ENCODE measurements around the gene MGME1. TPM values are rescaled to one million over a fixed set of nuclear protein-coding genes. Genes with fewer than 3 reads are reported as not detected.
A peak's percentile ranks its signal among the peaks of the same experiment; 100 is the strongest.

Gene MGME1
- total RNA-seq, 1 experiment from 2014 or later = 42.8 TPM

GRCh38 chr20:17925141-17925939 lies 43.5 kb upstream of the MGME1 start:
- H2AFZ ChIP-seq = no peak overlapping the region
- H3K4me3 ChIP-seq = no peak overlapping the region
- H4K20me1 ChIP-seq (ENCODE audit: insufficient read depth) = no peaks in the 10 kb centered on the region
- intact Hi-C loops (cut with micrococcal nuclease; ENCODE audit: unreplicated experiment) = no loop called here
- no TSS peak for BruUV-seq (replicated peaks)
- H3K4me1 ChIP-seq (replicated peaks; ENCODE audit: insufficient read depth) = no peaks in the 10 kb centered on the region
- no peak overlapping the region for H3K27ac ChIP-seq
- H3K9me2 ChIP-seq (ENCODE audit: insufficient read depth) = no peaks in the 10 kb centered on the region
- DNase-seq = no peak
- H3K79me2 ChIP-seq (ENCODE audit: low read depth) = no peaks in the 10 kb centered on the region
- no peaks in the 10 kb centered on the region for H3K9me3 ChIP-seq (ENCODE audit: insufficient read depth, low read depth)
- ChIA-PET CTCF (no interaction called here), POLR2A (ENCODE audit: unreplicated experiment) (no interaction called here)
- TF ChIP-seq, protein P1, sequence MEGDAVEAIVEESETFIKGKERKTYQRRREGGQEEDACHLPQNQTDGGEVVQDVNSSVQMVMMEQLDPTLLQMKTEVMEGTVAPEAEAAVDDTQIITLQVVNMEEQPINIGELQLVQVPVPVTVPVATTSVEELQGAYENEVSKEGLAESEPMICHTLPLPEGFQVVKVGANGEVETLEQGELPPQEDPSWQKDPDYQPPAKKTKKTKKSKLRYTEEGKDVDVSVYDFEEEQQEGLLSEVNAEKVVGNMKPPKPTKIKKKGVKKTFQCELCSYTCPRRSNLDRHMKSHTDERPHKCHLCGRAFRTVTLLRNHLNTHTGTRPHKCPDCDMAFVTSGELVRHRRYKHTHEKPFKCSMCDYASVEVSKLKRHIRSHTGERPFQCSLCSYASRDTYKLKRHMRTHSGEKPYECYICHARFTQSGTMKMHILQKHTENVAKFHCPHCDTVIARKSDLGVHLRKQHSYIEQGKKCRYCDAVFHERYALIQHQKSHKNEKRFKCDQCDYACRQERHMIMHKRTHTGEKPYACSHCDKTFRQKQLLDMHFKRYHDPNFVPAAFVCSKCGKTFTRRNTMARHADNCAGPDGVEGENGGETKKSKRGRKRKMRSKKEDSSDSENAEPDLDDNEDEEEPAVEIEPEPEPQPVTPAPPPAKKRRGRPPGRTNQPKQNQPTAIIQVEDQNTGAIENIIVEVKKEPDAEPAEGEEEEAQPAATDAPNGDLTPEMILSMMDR (conservative IDR thresholded peaks at IDR 0.05) = no peak
- no peak for TF ChIP-seq EZH2 (IDR thresholded peaks at IDR 0.05; ENCODE audit: low read depth)
- H3F3A ChIP-seq (ENCODE audit: insufficient read depth, low read depth) = no peaks in the 10 kb centered on the region; the same call in 1 of the 2 replicates
- no peak overlapping the region for H3K4me2 ChIP-seq
- H3K36me3 ChIP-seq (ENCODE audit: low read depth) = no peaks in the 10 kb centered on the region
- H3K27me3 ChIP-seq (ENCODE audit: insufficient read depth, low read depth) = no peaks in the 10 kb centered on the region

- BruUV-seq (replicated peaks) = no TSS peak
- intact Hi-C loops (cut with micrococcal nuclease; ENCODE audit: unreplicated experiment) = no loop called here
- Histone ChIP-seq H3K4me2 (no peak overlapping the region), H3K79me2 (ENCODE audit: low read depth) (no peaks in the 10 kb centered on the region), H3K27ac (no peak overlapping the region), H3K36me3 (ENCODE audit: low read depth) (no peaks in the 10 kb centered on the region), H3F3A (ENCODE audit: insufficient read depth, low read depth) (no peaks in the 10 kb centered on the region; the same call in 1 of the 2 replicates), H3K9me2 (ENCODE audit: insufficient read depth) (no peaks in the 10 kb centered on the region), H4K20me1 (ENCODE audit: insufficient read depth) (no peaks in the 10 kb centered on the region), H3K4me3 (no peak overlapping the region), H2AFZ (no peak overlapping the region), H3K27me3 (ENCODE audit: insufficient read depth, low read depth) (no peaks in the 10 kb centered on the region), H3K9me3 (ENCODE audit: insufficient read depth, low read depth) (no peaks in the 10 kb centered on the region), H3K4me1 (replicated peaks; ENCODE audit: insufficient read depth) (no peaks in the 10 kb centered on the region)
- ChIA-PET POLR2A (ENCODE audit: unreplicated experiment) (no interaction called here), CTCF (no interaction called here)
- DNase-seq = no peak
- no peak for TF ChIP-seq EZH2 (IDR thresholded peaks at IDR 0.05; ENCODE audit: low read depth)
- TF ChIP-seq, protein P1 (conservative IDR thresholded peaks at IDR 0.05) = no peak
Observed at GRCh38 chr20:17925940-17926300, 42.9 kb upstream of the MGME1 start.

- Histone ChIP-seq H4K20me1 (ENCODE audit: insufficient read depth) (no peaks in the 10 kb centered on the region), H3K79me2 (ENCODE audit: low read depth) (no peaks in the 10 kb centered on the region), H3K36me3 (ENCODE audit: low read depth) (no peaks in the 10 kb centered on the region), H2AFZ (no peak overlapping the region), H3K9me2 (ENCODE audit: insufficient read depth) (no peaks in the 10 kb centered on the region), H3F3A (ENCODE audit: insufficient read depth, low read depth) (no peaks in the 10 kb centered on the region; the same call in 1 of the 2 replicates), H3K27me3 (ENCODE audit: insufficient read depth, low read depth) (no peaks in the 10 kb centered on the region), H3K27ac (no peak overlapping the region), H3K4me2 (no peak overlapping the region), H3K4me3 (no peak overlapping the region), H3K4me1 (replicated peaks; ENCODE audit: insufficient read depth) (no peaks in the 10 kb centered on the region), H3K9me3 (ENCODE audit: insufficient read depth, low read depth) (no peaks in the 10 kb centered on the region)
- peak in 1 of 2 experiments; percentile 18 for DNase-seq
- CTCF ChIA-PET = no interaction called here
- no TSS peak for BruUV-seq (replicated peaks)
- no peak for TF ChIP-seq EZH2 (IDR thresholded peaks at IDR 0.05; ENCODE audit: low read depth)
- TF ChIP-seq, protein P1 (conservative IDR thresholded peaks at IDR 0.05) = no peak
- intact Hi-C loops (cut with micrococcal nuclease; ENCODE audit: unreplicated experiment) = no loop called here
- POLR2A ChIA-PET (ENCODE audit: unreplicated experiment) = no interaction called here
Observed at GRCh38 chr20:17928211-17928611, 40.6 kb upstream of the MGME1 start.
